GM18526 (cell line): ENCODE results near the gene SPPL2B.

ENCODE experiments used
- POLR2A ChIP-seq: IDR thresholded peaks from 3 replicates; pipeline ENCODE4 v1.6.1; 2011; ENCODE audit not compliant: insufficient read length; ENCODE audit errors: extremely low read depth

Gene SPPL2B

DNA sequence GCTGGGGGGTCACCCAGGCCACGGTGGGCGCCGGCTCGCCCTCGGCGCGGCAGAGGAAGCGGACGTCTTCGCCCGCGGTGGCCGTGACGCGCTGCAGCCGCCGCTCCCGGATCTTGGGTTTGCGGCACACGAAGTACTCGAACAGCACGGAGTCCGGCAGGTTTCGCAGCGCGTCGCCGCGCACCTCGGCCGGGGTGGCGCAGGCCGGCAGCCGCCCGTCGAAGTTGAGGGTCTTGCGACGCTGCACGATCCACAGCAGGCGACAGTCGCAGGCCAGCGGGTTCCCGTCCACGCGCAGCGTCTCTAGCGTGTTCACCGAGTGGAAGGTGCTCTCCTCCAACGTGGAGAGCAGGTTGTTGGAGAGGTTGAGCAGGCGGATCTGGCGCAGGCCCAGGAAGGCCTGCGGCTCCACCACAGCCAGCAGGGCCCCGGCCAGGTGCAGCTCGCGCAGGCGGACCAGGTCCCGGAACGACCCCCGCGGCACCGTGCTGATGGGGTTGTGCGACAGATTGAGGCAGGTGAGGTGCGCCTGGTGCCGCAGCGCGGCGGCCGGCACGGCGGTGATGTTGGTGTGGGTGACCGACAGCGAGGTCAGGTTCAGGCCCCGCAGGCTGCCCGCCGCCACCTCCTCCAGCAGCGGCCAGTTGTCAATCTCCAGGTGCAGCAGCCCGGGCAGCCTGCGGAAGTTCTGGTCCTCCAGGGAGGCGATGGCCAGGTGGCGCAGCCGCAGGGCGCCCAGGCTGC lies 37.9 kb upstream of the SPPL2B start:
- no peak for TF ChIP-seq POLR2A

DNA sequence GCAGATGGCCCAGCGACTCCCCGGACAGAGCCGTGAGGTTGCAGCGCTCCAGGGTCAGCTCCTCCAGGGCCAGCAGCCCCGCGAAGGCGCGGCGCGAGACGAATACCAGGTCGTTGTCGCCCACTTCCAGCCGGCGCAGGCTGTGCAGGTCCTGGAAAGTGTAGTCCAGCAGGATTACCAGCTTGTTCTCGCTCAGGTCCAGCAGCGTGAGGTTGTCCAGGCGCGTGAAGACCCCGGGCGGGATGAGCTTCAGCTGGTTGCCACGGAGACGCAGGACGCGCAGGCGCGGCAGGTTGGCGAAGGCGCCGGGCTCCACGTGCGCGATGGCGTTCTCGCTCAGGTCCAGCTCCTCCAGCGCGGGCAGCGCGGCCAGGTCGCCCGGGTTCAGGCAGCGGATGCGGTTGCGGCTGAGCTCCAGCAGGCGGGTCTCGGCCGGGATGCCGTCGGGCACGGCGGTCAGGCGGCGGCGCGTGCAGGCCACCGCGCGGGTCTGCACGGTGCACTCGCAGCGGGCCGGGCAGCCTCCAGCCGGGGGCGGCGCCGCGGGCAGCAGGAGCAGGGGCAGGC lies 37.2 kb upstream of the SPPL2B start:
- no peak for TF ChIP-seq POLR2A

DNA sequence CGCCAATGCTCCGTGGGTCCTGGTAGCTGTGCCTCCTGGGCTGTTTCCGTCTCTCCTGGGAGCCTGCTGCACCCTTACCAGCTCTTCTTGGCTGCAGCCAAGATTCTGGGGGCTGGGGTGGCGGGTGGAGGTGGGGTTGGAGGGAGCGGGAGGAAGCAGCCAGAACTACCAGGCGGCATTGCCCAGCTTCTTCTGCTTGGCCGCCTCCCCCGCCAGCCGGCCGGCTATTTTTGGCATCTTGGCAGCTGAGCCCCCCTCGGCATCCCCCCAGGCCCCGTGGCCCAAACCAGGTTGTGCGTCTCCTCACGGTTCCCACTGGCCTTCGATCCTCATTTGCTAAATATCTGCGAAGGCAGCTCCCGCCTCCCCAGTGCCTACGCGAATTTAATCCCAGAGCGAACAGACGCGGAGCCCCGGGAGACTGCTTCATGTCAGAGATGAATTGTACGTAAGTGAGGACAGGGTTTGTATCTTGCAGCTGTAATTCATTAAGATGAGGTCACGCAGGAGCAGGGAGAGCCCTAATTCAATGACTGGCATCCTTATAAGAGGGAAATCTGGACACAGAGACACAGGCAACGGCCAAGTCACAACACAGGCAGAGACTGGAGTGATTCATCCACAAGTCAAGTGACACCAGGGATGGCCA lies 33.7 kb upstream of the SPPL2B start:
- TF ChIP-seq POLR2A: no peak

DNA sequence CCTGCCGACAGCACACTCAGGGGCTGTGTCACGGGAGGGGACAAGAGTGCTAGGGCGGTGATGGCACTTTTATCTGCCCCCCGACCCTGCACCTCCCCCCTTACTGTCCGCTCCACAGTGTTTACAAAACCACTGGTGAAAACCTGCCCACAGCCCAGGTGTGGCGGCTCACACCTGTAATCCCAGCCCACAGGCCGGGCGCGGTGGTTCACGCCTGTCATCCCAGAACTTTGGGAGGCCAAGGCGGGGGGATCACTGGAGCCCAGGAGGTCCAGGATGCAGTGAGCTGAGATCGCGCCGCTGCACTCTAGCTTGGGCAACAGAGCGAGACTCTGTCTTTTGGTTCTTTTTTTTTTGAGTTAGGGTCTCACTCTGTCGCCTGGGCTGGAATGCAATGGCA lies 32.3 kb upstream of the SPPL2B start:
- TF ChIP-seq POLR2A: no peak

DNA sequence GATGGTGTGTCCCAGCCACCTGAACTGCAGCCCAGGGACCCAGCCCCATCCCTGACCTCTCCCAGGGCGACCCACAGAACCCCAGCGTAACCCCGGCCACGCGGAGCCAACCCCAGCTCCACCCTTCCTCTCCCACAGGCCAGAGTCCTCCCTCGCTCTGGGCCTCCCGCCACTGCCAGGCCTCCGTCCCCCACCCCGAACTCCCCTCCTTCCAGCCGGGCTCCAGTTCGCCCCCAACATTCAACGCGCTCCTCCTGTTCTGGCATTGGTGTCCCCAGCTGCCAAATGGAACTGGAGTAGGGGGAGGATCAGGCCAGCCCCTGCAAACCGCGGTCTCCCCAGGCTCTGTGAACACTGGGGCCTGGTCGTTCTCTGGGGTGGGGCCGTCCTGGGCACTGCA lies 28.0 kb upstream of the SPPL2B start:
- TF ChIP-seq POLR2A: no peak

DNA sequence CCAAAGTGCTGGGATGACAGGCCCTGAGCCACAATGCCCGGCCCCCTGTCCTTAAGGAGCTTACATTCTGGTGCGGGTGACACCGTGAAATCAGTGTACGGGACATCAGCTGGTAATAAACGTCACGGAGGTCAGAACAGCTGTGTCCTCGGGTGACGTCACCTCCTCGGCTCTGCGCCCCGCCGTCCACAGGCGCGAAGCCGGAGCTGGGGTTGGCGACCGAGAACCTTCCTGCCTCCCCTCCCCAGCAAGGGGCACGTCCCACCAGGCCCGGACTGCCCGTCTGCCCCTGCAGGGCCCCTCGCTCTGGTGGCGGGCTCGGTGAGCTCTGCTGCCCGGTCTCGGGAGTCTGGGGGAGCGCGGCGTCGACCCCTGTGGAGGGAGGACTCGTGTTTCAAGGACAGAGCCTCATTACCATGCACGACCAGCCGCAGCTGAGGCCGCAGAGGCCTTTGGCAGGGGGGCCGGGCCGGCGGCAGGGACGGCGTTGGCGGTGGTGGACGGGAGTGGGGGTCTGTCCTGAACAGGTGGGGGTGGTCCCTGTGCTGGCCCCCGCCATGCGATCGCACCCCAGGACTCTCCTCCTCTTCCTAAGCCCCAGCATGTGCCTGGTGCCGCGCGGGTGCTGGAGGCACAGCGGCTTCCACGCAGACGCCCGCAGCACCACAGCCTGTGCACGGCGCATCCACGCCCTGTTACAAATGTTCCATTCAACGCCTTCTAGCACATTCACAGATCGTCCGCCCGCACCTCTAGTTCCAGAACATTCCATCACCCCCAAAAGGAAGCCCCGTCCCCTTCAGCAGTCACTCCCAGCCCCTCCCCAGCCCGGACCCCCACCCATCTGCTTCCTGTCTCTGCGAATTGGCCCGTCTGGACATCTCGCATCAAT lies 25.9 kb upstream of the SPPL2B start:
- TF ChIP-seq POLR2A: no peak

DNA sequence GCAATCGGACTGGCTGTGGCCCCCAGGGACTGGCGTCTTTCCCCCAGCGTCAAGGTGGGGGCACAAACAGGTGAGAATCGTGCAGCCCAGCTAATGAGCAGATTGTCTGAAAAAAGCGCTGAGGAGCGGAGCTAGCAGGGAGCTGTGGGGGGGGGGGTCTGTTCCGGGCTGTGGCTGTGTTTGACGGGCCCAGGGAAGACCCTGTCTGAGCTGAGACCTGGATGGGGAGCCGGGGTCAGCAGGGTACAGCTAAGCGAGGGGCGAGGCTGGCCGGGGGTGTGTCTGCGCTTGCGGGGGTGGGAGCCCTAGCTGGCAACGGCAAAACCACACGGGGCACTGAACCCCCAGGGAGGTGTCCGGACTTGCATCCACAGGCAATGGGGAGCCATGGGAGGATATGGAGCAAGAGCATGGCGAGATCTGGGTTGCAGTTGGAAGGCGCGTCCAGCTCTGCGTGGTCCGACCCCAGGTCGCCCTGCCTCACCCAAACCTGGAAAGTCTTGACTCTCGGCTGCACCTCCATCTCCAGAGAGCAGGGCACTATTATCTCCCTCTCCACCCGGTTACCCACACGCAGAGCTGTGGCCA lies 25.2 kb upstream of the SPPL2B start:
- no peak for TF ChIP-seq POLR2A

DNA sequence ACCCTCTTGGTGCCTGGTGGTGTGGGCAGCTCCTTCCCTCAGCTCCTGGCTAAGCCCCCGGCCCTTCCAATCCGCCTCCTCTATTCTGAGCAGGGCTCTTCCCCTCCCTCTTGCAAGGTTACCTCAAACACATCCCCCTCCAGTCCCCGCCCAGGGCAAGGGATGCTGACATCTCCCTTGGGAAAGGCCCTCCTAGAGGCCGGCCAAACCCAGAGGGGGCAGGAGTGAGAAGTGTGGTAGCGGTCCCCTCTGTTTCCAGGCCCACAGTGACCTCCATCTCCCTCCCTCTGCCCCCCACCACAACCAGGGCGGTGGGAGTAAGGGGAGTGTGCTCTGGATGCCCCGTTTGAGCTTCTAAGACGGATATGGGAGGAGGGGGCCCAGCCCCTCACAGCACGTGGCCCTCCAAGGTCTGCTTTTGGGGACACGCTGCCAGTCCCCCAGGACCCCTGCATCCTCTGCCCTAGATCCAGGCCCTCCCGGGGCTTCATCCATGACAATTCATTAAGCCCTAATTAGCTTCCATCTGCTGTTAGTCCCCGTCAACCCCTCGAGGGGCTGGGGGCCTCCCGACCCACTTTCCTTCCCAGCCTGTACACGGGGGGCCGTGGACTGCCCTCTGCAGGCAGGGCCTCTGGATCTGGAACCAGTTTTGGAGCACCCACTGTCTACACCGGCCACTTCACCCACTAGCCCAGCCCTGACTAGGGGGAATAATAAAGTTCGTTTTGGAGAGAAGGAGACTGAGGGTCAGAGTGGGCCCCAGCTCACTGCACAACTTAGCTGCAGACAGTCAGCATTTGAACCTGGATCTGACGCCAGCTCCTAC lies 22.8 kb upstream of the SPPL2B start:
- no peak for TF ChIP-seq POLR2A

DNA sequence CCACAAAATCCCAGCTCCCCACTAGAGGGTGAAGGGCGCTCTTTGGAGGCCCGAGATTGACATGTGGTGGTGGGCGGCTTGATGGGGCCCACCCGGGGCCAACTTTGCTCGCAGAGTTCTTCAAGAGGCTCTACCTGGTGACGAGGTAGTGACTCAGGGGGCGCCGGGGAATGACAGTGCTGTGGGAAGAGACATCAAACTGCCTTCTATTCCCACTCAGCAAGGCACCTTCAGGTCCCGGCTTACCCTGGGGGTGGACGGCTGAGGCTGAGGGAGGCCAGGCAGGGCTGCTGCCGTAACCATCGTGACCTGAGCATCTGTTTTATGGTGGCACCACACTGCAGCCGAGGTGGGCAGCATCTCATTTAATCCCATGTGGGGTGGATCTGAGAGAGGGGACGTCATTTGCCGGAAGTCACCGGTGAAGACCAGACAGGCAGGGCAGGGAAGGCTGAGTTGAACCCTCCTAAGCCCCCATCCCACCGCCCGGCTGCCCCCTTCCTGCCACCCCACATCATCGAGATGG lies 22.1 kb upstream of the SPPL2B start:
- no peak for TF ChIP-seq POLR2A

DNA sequence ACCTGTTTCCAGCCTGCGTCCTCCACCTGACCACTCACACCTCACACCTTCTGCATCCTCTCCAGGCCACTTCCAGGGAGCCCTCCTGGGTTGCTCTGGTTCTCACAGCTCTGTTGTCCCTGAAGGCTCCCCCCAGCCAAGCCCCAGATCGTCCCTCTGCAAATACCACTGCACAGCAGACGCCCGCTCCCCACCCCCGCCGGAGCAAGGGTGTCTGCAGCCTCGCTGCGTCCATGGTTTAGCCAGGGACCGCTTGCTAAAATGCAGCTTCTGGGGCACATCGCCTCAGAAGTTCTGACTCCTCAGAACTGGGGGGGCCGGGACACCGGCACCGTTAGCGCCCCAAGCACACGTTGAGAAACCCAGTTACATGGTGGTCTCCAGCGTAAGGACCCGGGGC lies 21.5 kb upstream of the SPPL2B start:
- no peak for TF ChIP-seq POLR2A

DNA sequence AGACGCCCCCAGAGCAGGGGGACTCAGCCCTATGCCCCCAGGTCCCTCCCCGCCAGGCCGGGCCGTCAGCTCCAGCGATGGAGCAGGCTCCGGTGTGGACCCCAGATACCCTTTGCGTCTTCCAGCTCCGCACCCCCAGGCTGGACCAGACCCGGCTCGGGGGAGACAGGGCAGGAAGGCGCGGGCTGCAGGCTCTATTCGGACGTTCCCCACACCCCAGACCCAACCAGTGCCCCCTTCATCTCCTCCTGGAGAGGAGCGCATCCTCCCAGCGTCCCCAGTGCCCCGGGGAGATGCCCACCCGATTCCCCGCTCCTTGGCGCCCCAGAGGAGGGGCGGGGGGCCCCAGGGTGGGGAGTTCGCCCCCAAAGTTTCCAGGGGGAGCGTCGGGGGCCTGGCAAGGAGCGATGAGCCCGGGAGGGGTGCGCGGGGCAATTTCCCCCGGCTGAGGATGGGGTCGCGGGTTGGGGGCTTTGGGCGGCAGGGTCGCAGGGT lies 20.9 kb upstream of the SPPL2B start:
- TF ChIP-seq POLR2A: no peak

DNA sequence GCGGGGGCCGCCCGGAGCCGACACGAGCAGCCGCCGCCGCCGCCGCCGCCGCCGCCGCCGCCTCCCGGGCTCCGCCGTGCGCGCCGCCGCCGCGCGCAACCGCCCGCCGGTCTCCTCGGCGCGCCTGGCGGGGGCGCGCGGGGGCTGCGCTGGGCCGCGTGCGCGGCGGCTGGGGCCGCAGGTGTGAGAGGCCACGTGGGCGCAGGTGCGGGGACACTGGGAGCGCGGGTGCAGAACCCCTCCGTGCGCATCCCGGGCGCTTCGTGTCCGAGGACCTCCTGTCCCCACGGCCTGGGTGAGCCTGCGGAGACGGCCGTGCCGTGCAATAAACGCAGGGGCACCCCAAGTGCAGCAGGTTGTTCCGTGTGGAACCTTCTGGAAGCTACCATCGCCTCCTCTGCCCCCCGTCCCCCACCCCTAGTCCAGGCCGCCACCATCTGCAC lies 20.3 kb upstream of the SPPL2B start, which contains the start of gene LINGO3:
Gene LINGO3 (minus strand): TSS at position 41 of the 443 bp plus-strand sequence. CDS start 16,378 bp downstream, outside the sequence.
- no peak for TF ChIP-seq POLR2A

DNA sequence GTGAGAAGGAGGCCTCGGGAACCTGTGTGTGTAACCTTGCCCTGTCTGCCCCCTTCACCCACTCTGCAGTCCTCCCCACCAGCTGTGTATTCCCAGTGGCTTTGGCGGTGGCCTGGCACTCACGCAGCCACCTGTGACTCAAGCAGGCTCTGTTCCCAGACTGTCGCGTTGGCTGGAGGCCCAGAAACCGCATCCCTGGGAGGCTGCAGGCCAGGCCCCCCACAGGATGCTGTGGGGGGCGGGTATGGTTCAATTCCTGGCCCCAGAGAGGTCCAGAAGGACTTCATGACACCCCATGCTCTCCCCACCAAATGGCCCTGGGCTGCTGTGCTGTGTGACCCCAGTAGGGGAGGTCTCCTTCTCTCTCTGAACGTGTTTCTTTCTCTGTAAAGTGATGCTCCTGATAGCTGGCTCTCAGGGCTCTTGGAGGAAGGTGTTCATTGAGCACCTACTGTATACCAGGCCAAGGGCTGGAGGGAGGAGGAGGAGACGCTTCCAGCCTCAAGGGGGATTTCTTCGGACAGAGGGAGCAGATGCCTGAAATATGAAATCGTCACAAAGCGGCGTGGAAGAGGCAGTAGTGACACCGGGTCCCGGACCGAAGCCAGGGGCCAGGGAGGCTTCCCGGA lies 18.6 kb upstream of the SPPL2B start:
- no peak for TF ChIP-seq POLR2A
